ENCODE results near the gene DUSP22.

GRCh38 chr6:397056-397455, 104.8 kb downstream of the DUSP22 start:
- no peak for TF ChIP-seq CTCF (IDR thresholded peaks at IDR 0.05; ENCODE audit: low read length)
- TF ChIP-seq EZH2phosphoT487 (IDR thresholded peaks at IDR 0.05; ENCODE audit: low read length) = no peak
- TF ChIP-seq EZH2 (optimal IDR thresholded peaks at IDR 0.05; ENCODE audit: low read depth, low read length) = no peak
